IMR-90 (cell line): ENCODE results near the gene EXTL2.
"Not testable (repeated sequence)": the region's sequence is repeated elsewhere in the genome, so short reads cannot be mapped to it uniquely, and the experiment has no call there.

Experiments used
- BHLHE40 ChIP-seq: fragments of 150-350 bp; IDR thresholded peaks from 2 replicates; pipeline ENCODE4 v1.6.1; 2016; ENCODE audit warnings: mild to moderate bottlenecking, low read depth, low read length
- MAZ ChIP-seq: IDR thresholded peaks from 2 replicates; pipeline ENCODE4 v1.6.1; 2012; ENCODE audit warnings: low read depth, mild to moderate bottlenecking, low read length, improper control_type of control experiment, moderate library complexity, borderline replicate concordance
- MXI1 ChIP-seq: IDR thresholded peaks from 2 replicates; pipeline ENCODE4 v1.6.1; 2012; ENCODE audit warnings: low read depth, mild to moderate bottlenecking, low read length, moderate library complexity, borderline replicate concordance
- POLR2A ChIP-seq: IDR thresholded peaks from 2 replicates; pipeline ENCODE4 v1.6.1; 2012; ENCODE audit warnings: mild to moderate bottlenecking, low read depth, low read length
- RAD21 ChIP-seq: IDR thresholded peaks from 2 replicates; pipeline ENCODE4 v1.6.1; 2012; ENCODE audit warnings: low read length, improper control_type of control experiment
- TF ChIP-seq, protein P1 (sequence below): conservative IDR thresholded peaks from 2 replicates; pipeline ENCODE4 v1.5.1; 2012; ENCODE audit warnings: mild to moderate bottlenecking, low read depth, low read length, improper control_type of control experiment

DNA sequence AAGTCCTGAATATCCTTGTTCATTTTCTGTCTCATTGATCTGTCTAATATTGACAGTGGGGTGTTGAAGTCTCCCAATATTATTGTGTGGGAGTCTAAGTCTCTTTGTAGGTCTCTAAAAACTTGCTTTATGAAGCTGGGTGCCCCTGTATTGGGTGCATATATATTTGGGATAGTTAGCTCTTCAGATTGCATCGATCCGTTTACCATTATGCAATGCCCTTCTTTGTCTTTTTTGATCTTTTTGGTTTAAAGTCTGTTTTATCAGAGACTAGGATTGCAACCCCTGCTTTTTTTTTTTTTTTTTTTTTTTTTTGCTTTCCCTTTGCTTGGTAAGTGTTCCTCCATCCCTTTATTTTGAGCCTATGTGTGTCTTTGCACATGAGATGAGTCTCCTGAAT, 51.5 kb downstream of the EXTL2 start:
- TF ChIP-seq, protein P1, sequence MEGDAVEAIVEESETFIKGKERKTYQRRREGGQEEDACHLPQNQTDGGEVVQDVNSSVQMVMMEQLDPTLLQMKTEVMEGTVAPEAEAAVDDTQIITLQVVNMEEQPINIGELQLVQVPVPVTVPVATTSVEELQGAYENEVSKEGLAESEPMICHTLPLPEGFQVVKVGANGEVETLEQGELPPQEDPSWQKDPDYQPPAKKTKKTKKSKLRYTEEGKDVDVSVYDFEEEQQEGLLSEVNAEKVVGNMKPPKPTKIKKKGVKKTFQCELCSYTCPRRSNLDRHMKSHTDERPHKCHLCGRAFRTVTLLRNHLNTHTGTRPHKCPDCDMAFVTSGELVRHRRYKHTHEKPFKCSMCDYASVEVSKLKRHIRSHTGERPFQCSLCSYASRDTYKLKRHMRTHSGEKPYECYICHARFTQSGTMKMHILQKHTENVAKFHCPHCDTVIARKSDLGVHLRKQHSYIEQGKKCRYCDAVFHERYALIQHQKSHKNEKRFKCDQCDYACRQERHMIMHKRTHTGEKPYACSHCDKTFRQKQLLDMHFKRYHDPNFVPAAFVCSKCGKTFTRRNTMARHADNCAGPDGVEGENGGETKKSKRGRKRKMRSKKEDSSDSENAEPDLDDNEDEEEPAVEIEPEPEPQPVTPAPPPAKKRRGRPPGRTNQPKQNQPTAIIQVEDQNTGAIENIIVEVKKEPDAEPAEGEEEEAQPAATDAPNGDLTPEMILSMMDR: not testable (repeated sequence)
- not testable (repeated sequence) for TF ChIP-seq BHLHE40, POLR2A, RAD21, MAZ, MXI1
